UCSD-AML1 (cell line): ENCODE results near the gene MTPN.

Experiments used
- DNase-seq: peaks from one replicate; lab custom pipeline; 2025; ENCODE audit not compliant: unreplicated experiment; lab: John Stamatoyannopoulos, UW

The MTPN gene

DNA sequence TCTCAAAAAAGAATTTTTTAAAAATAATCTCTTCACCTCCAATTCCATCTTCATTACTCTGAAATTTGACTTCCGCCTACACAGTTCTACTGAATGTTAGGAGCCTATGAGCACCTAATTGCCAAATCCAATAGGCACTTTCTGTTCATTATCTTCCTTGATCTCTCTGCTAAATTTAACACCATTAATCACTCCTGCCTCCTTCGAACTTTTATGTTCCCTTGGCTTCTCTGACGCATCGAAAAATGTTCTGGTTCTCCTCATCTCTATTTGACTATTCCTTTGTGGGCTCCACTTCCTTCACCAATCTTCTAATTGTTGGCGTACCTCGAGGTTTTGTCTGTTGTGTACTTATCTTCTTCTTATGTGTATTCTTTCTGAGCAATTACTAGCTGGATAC is 87.3 kb downstream of the MTPN start:
- DNase-seq, result no peak

DNA sequence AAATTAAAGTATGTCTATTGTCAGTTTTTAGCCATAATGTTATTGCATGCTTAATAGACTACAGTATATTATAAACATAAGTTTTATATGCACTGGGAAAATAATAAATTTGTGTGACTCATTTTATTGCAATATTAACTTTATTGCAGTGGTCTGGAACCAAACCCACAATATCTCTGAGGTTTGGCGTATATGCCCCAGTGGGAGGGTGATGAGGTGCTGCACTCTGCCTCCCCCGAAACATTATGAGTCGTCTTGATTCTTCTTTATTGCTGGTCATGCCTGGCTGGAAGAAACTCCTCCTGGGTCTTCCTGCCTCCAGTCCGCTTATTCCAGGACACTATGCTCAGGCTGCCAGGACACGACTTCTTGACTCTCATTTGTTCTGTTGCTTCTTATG is 88.4 kb downstream of the MTPN start:
- DNase-seq, result no peak

DNA sequence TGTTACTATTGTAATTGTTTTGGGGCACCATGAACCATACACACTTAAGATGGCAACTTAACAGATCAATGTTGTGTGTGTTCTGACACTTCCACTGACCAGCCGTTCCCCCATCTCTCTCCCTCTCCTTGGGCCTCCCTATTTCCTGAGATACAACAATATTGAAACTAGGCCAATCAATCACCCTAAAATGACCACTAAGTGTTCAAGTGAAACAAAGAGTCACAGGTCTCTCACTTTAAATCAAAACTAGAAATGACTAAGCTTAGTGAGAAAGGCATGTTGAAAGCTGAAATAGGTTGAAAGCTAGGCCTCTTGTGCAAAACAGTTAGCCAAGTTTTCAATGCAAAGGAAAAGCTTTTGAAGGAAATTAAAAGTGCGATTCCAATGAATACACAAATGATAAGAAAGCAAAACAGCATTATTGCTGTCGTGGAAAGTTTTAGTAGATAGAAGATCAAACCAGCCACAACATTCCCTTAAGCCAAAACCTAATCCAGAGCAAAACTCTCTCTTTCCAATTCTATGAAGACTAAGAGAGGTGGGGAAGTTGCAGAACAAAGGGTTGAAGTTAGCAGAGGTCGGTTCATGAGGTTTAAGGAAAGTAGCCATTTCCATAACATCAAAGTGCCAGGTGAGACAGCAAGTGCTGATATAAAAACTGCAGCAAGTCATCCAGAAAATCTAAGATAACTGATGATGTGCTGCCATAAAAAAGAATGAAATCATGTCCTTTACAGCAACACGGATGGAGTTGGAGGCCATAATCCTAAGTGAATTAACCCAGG is 90.6 kb downstream of the MTPN start:
- no peak for DNase-seq

- DNase-seq, result no peak
Observed at GRCh38 chr7:135884495-135885232, 92.5 kb downstream of the MTPN start.

GRCh38 chr7:135879233-135879632 is 97.9 kb downstream of the MTPN start:
- DNase-seq, result no peak

DNA sequence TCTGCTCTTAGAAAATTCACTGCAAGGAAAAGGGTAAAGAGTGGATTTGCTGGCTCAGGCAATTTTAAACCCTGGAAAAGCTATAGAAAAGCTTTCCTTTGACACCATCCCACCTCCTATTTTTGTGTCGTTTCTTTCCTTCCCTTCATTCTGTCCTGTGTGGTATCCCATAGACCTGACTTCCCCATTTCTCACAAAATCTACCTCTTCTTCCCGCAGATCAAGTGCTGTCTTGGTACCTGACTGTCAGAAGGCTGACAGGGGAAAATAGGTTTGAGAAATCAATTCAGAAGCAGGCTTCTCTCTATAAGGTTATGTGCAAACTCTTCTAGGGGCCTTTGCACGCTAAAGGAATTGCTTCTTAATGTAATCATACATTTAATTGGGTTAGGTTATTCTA is 98.9 kb downstream of the MTPN start:
- no peak for DNase-seq

DNA sequence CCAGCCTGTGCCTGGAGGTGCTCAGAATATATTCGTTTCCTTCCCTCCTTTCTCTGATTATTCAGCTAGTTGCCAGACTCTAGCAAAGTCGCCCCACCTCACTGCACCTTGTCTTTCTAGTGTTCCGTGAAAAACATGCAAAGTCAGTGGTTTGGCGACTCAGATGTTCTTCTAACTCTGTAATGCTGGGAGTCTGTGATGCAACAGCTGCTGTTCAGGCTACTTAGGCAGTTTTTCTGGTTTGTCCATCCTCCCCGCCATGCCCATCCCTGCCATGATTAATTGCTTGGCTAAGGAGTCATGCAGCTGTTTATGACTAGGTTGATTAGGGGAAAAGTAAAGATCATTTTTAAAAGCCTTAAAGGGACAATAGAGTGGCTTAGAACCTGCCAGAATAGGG is 99.4 kb downstream of the MTPN start:
- no peak for DNase-seq
